Activated CD8-positive, alpha-beta memory T cell treated with anti-CD3 and anti-CD28 coated beads for 1 hour (primary cell): ENCODE data around the gene SIX5.
A peak's percentile ranks its signal among the peaks of the same experiment; 100 is the strongest.
"Not testable (repeated sequence)": the region's sequence is repeated elsewhere in the genome, so short reads cannot be mapped to it uniquely, and the experiment has no call there.

ENCODE experiments used
- DNase-seq, 2 donors: peaks; one replicate each; pipeline ENCODE4 v3.0.0-alpha.2; 2020; ENCODE audit warnings: low read depth in 1 of 2; ENCODE audit errors: extremely low read depth in 1 of 2

The SIX5 gene

GRCh38 chr19:45768984-45769782, at the start of gene SIX5:
SIX5 (minus strand) TSS chr19:45769252; CDS start chr19:45768844, 408 bp downstream.
- peak; percentile 77 to 85 for DNase-seq

- no peak for DNase-seq
Measured at GRCh38 chr19:45817725-45818301, 48.8 kb upstream of the SIX5 start.

- peak; percentile 93 for DNase-seq
Measured at GRCh38 chr19:45817010-45817724, 48.1 kb upstream of the SIX5 start.

GRCh38 chr19:45816236-45817009, 47.4 kb upstream of the SIX5 start:
- DNase-seq: no peak

- no peak for DNase-seq
Measured at GRCh38 chr19:45815481-45816216, 46.6 kb upstream of the SIX5 start.

GRCh38 chr19:45814851-45815480, 45.9 kb upstream of the SIX5 start, which contains the start of gene RSPH6A:
RSPH6A (minus strand) TSS chr19:45815308; CDS start chr19:45815176, 132 bp downstream.
- DNase-seq: no peak

- DNase-seq: no peak
Measured at GRCh38 chr19:45814166-45814780, 45.2 kb upstream of the SIX5 start.

- DNase-seq: no peak
Measured at GRCh38 chr19:45812297-45812696, 43.2 kb upstream of the SIX5 start.

GRCh38 chr19:45809643-45810159, 40.6 kb upstream of the SIX5 start:
- no peak for DNase-seq

- no peak for DNase-seq
Measured at GRCh38 chr19:45805719-45806118, 36.7 kb upstream of the SIX5 start.

- no peak for DNase-seq
Measured at GRCh38 chr19:45804959-45805230, 35.8 kb upstream of the SIX5 start.

- DNase-seq: no peak
Measured at GRCh38 chr19:45804140-45804958, 35.3 kb upstream of the SIX5 start.

GRCh38 chr19:45801603-45802175, 32.6 kb upstream of the SIX5 start:
- DNase-seq: no peak

- DNase-seq: no peak
Measured at GRCh38 chr19:45800070-45800553, 31.1 kb upstream of the SIX5 start.

GRCh38 chr19:45799541-45799940, 30.5 kb upstream of the SIX5 start:
- not testable (repeated sequence) for DNase-seq

- peak; percentile 25 to 43 for DNase-seq
Measured at GRCh38 chr19:45798995-45799517, 30.0 kb upstream of the SIX5 start.

GRCh38 chr19:45794627-45795026, 25.6 kb upstream of the SIX5 start:
- no peak for DNase-seq

GRCh38 chr19:45793876-45794275, 24.8 kb upstream of the SIX5 start:
- DNase-seq: no peak
